HG03457 (cell line): ENCODE results near the gene RPL29.

Experiments used
- ATAC-seq: cut with Tn5 transposase; IDR thresholded peaks from one replicate; pipeline ENCODE4 v1.9.1; 2021; ENCODE audit warnings: moderate number of reproducible peaks; ENCODE audit not compliant: unreplicated experiment

Gene RPL29

DNA sequence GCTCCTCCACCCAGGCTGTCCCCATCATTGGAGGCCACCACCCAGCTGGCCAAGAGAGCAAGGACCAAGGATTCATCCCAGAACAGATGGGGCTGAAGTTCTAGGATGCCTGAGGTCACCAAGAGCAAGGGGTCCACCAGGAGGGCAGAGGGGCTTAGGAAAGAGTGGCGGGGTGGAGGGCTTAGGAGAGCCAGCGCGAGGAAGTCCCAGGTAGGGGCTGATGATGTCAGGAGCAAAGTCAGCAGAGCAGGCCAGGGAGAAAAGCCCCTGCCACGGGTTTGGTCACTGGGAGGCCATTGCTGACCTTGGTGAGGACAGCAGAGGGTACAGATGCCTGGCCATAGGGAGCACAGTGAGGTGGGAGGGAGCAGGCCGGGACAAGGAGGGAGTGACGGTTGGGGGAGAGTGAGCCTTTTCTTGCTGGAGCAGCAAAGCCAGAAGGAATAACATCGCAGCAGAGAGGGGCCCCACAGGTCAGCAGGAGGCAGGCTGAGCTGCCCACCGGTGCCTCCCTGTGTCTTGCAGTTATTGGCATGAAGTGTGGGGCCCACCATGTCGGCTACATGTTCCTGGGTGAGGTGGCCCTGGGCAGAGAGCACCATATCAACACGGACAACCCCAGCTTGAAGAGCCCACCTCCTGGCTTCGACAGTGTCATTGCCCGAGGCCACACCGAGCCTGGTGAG is 48.3 kb downstream of the RPL29 start:
- ATAC-seq = no peak

- ATAC-seq = no peak
Observed at GRCh38 chr3:51946796-51947195, 48.9 kb downstream of the RPL29 start.

- no peak for ATAC-seq
Observed at GRCh38 chr3:51945926-51946705, 49.6 kb downstream of the RPL29 start.

GRCh38 chr3:51945031-51945840 is 50.5 kb downstream of the RPL29 start:
- no peak for ATAC-seq

DNA sequence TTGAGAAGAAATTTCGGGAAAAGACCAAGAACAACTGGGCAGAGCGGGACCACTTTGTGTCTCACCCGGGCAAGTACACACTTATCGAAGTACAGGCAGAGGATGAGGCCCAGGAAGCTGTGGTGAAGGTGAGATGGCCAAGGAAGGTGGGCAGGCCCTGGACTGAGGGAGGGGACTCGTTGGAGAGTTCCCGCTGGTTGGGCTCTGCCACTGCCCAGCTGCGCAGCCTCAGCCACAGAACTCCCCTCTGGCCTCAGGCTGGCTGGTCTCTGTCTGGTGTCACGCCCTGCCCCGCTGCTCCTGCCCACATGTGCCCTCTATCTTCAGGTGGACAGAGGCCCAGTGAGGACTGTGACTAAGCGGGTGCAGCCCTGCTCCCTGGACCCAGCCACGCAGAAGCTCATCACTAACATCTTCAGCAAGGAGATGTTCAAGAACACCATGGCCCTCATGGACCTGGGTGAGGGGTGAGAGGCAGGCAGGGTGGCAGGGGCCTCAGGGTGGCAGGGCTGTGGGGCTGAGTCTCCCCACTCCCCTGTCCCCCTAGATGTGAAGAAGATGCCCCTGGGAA is 51.2 kb downstream of the RPL29 start:
- ATAC-seq = no peak
